Posterior vena cava (tissue), 2 donors: ENCODE results near the gene C21orf58. TPM values are rescaled to one million over a fixed set of nuclear protein-coding genes. Genes with fewer than 3 reads are reported as not detected.

Source experiments
- DNase-seq: peaks from one replicate; pipeline ENCODE4 v3.0.0-alpha.2; 2020; ENCODE audit warnings: low spot score
- intact Hi-C, 2 donors: fragments of 100-400 bp; cut with DNase I; formaldehyde crosslinking; loops; one replicate each; pipeline versions ENCODE4 v1.14.1 to v1.14.2; 2022 to 2023
- total RNA-seq, 2 donors: library from RNA; stranded (reverse); fragmentation: NEBNext Ultra II Directional; extraction: Animal tissue kit (Norgen Biotek cat#: 25700); gene quantifications; one replicate each; pipeline ENCODE4 v1.2.1, GENCODE V29; 2021
- donor health status: DM: yes; HTN: yes; CAD: no.
- donor health status: DM: yes; HTN: yes; CAD: no.

Gene C21orf58
- total RNA-seq, 2 donors from 2014 or later = 0.57 to 1.3 TPM

- DNase-seq = no peak
- intact Hi-C loops = no loop called here
These were observed 31.7 kb upstream of the C21orf58 start for GRCh38 chr21:46355161-46356004.

- intact Hi-C loops = no loop called here
- no peak for DNase-seq
These were observed 30.8 kb upstream of the C21orf58 start for GRCh38 chr21:46354518-46354917.

GRCh38 chr21:46354046-46354445 is 30.4 kb upstream of the C21orf58 start:
- intact Hi-C loops = no loop called here
- no peak for DNase-seq

- intact Hi-C loops = no loop called here
- no peak for DNase-seq
These were observed 29.2 kb upstream of the C21orf58 start for GRCh38 chr21:46352913-46353312.

GRCh38 chr21:46352164-46352515 is 28.5 kb upstream of the C21orf58 start:
- intact Hi-C loops = no loop called here
- DNase-seq = no peak

- no peak for DNase-seq
- intact Hi-C loops = no loop called here
These were observed 27.9 kb upstream of the C21orf58 start for GRCh38 chr21:46351476-46352163.

GRCh38 chr21:46350981-46351380 is 27.3 kb upstream of the C21orf58 start:
- intact Hi-C loops = no loop called here
- DNase-seq = no peak

GRCh38 chr21:46350571-46350970 is 26.9 kb upstream of the C21orf58 start:
- no peak for DNase-seq
- intact Hi-C loops = no loop called here

GRCh38 chr21:46349134-46349760 is 25.6 kb upstream of the C21orf58 start:
- intact Hi-C loops = no loop called here
- no peak for DNase-seq

- DNase-seq = no peak
- intact Hi-C loops = no loop called here
These were observed 24.2 kb upstream of the C21orf58 start for GRCh38 chr21:46347791-46348381.

GRCh38 chr21:46347203-46347550 is 23.5 kb upstream of the C21orf58 start:
- intact Hi-C loops = no loop called here
- DNase-seq = no peak

- DNase-seq = no peak
- intact Hi-C loops = no loop called here
These were observed 22.9 kb upstream of the C21orf58 start for GRCh38 chr21:46346296-46347202.

- DNase-seq = no peak
- intact Hi-C loops = no loop called here
These were observed 22.2 kb upstream of the C21orf58 start for GRCh38 chr21:46345861-46346260.

- DNase-seq = no peak
- intact Hi-C loops = no loop called here
These were observed 20.7 kb upstream of the C21orf58 start for GRCh38 chr21:46344219-46344915.

- no peak for DNase-seq
- intact Hi-C loops = no loop called here
These were observed 17.3 kb upstream of the C21orf58 start for GRCh38 chr21:46340998-46341397.

GRCh38 chr21:46336603-46337002 is 12.9 kb upstream of the C21orf58 start:
- DNase-seq = no peak
- intact Hi-C loops = no loop called here

- no peak for DNase-seq
- intact Hi-C loops = no loop called here
These were observed 10.9 kb upstream of the C21orf58 start for GRCh38 chr21:46334351-46335140.

GRCh38 chr21:46329796-46330195 is 6.1 kb upstream of the C21orf58 start:
- intact Hi-C loops = no loop called here
- DNase-seq = no peak
